BLaER1 (cell line): Measurements from ENCODE around the gene SLC13A2.

Experiments used
- H3K27ac ChIP-seq: shearing (Covaris generic); formaldehyde crosslinking; 2 replicates; pipeline ENCODE4 v1.8.1; 2022
- H3K27me3 ChIP-seq: shearing (Covaris generic); formaldehyde crosslinking; 2 replicates; pipeline ENCODE4 v1.8.1; 2022
- H3K36me3 ChIP-seq: shearing (Covaris generic); formaldehyde crosslinking; 2 replicates; pipeline ENCODE4 v1.8.1; 2022
- H3K4me1 ChIP-seq: shearing (Covaris generic); formaldehyde crosslinking; 2 replicates; pipeline ENCODE4 v1.8.1; 2022
- H3K4me2 ChIP-seq: shearing (Covaris generic); formaldehyde crosslinking; 2 replicates; pipeline ENCODE4 v1.8.1; 2022
- H3K4me3 ChIP-seq: shearing (Covaris generic); formaldehyde crosslinking; 2 replicates; pipeline ENCODE4 v1.8.1; 2022
- H3K9ac ChIP-seq: shearing (Covaris generic); formaldehyde crosslinking; 2 replicates; pipeline ENCODE4 v1.8.1; 2022
- H3K9me3 ChIP-seq: shearing (Covaris generic); formaldehyde crosslinking; 2 replicates; pipeline ENCODE4 v1.8.1; 2022
- H4K20me1 ChIP-seq: shearing (Covaris generic); formaldehyde crosslinking; 2 replicates; pipeline ENCODE4 v1.8.1; 2022
- Cebpa-rat ChIP-seq: shearing (Covaris generic); IDR thresholded peaks from 2 replicates; pipeline ENCODE4 v1.8.1; 2022

The SLC13A2 gene

DNA sequence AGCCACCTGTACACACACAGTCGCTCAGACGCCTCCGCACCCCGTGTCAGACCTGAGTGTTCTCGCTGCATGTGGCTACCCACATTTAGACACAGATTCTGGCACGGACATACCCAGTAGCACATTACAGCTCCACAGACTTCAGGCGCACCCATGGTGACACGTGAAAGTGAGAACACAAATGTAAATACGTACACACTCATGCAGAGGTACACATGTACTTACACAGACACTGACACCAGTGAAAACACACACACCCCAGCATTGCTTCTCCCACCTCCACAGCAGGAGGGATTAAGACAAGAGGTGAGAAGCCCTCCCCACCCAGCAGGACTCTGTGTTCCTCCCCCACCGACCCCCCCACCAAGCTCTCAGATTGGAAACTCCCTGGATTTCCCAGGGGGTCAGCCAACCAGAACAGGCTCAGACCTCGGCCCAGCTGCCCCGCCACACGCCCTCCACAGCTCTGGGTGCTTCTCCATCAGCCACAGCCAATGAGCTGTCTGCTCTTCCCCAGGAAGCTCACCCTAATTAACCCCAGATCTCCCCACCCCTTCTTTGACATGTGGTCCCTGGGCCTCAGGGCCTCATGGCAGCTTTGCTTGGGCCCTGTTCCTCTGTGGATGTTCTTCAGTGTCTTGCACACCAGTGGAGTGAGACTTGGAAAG, 27.4 kb downstream of the SLC13A2 start:
- peak overlapping the region; percentile 80 for H3K4me2 ChIP-seq
- no peaks in the 10 kb centered on the region for H3K27me3 ChIP-seq
- H3K27ac ChIP-seq = peak overlapping the region; percentile 80
- no peaks in the 10 kb centered on the region for H4K20me1 ChIP-seq
- H3K9me3 ChIP-seq = no peaks in the 10 kb centered on the region
- H3K36me3 ChIP-seq = no peaks in the 10 kb centered on the region
- TF ChIP-seq Cebpa-rat = no peak
- no peak overlapping the region for H3K4me3 ChIP-seq
- H3K9ac ChIP-seq = peak overlapping the region; percentile 49
- peaks cover 75% of the 10 kb centered on the region for H3K4me1 ChIP-seq

DNA sequence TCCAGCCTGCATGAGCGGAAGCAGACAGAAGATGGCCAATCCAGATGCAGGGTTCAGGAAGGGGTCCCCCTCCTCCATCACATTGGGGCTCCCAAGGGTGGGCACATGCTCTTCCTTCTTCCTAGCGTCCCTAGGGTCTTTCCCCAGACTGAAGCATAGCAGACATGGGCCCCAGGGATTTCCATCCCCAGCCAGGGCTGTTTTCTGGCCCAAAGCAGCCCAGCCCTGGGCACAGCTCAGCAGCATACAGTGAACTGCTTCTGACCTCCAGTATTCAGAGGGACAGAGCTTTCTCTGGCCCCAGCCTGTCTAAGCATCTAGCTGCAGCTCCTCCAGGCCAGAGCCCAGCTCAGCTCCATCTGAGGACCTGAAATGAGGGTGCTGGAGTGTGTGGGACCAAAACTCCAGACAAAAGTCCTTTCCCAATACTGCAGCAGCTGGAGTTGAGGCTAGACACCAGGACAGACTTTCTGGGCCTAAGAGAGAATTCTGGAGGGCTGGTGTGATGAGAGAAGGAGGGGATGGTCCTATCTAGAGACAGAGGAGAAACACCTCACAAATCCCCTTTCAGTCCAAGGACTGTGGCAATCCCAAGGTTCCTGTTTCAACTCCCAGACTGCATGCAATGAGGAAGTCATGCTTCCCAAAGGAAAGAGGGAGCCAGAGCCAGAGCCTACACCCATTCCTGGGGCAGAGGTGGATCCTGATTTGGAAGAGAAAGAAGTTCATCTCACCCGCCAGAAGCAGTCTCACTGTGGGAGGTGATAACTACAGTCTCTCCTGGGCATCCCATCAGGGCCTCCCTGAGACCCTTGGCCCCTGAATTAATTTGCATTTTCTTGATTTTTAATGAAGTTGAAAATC, 28.2 kb downstream of the SLC13A2 start:
- Histone ChIP-seq H4K20me1 (no peaks in the 10 kb centered on the region), H3K9ac (peak overlapping the region; percentile 49), H3K27ac (peak overlapping the region; percentile 80), H3K4me3 (no peak overlapping the region), H3K27me3 (no peaks in the 10 kb centered on the region), H3K9me3 (no peaks in the 10 kb centered on the region), H3K4me1 (peaks cover 68% of the 10 kb centered on the region), H3K36me3 (no peaks in the 10 kb centered on the region), H3K4me2 (peak overlapping the region; percentile 80)
- no peak for TF ChIP-seq Cebpa-rat

DNA sequence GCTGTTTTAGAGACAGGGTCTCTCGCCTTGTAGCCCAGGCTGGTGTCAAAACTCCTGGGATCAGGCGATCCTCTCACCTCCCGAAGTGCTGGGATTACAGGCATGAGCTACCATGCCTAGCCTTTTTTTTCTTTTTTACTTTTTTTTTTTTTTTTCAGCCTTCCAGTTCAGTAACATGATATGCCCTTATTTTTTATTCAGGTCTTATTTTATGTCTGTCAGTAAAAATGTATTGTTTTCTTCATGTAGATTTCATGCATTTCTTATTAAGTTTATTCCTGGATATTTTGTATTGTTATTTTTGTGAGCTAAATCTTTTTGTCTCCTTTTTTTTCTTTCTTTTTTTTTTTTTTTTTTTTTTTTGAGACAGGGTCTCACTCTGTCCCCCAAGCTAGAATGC, 30.0 kb downstream of the SLC13A2 start:
- no peak overlapping the region for H3K27ac ChIP-seq
- H3K9me3 ChIP-seq = no peaks in the 10 kb centered on the region
- H3K9ac ChIP-seq = no peak overlapping the region
- H3K4me2 ChIP-seq = no peak overlapping the region
- H3K4me1 ChIP-seq = peaks cover 52% of the 10 kb centered on the region
- H3K36me3 ChIP-seq = no peaks in the 10 kb centered on the region
- H4K20me1 ChIP-seq = no peaks in the 10 kb centered on the region
- peaks cover 3% of the 10 kb centered on the region; the same call in 1 of the 2 replicates for H3K27me3 ChIP-seq
- H3K4me3 ChIP-seq = no peak overlapping the region
- TF ChIP-seq Cebpa-rat = no peak

DNA sequence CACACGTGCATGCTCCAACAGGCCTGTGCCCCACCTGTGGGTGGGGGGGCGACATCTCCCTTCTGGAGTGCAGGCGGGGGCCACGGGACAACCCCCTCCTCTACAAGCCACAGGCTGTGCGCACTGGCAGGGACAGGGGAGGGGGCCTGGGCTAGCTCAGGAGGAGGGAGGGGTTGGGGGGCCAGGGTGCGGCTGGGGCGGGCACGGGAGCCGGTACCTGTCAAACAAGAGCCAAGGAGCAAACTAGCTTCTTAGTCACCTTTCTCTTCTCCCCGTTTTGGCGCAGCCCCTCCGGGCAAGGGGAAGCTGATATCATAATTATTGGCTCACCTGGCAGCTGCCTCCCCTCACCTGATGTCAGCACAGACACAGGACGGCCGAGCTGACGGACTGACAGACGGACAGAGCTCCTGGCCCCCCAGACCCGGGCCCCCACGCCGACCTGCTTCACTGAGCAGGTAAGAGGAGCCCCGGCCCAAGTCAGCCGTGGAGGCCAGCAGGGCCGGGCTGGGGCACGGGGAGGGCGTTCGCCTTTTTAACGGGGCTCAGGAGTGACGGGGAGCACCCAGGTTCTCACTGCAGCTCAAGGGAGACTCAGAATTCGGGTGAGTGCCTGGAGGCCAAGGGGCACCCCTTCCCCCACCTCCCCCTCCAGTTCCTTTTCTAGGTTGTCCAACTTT, 32.7 kb downstream of the SLC13A2 start, which contains the start of gene FOXN1:
Gene FOXN1 (plus strand): TSS at position 363 of the 680 bp plus-strand sequence. CDS start 17,622 bp downstream, outside the sequence.
- peaks cover 3% of the 10 kb centered on the region; the same call in 1 of the 2 replicates for H3K27me3 ChIP-seq
- TF ChIP-seq Cebpa-rat = no peak
- H3K4me2 ChIP-seq = 0 out of 2 replicates have a peak within 1 kb of the TSS, but pooled peaks have one; percentile 14
- peaks cover 29% of the 10 kb centered on the region for H3K4me1 ChIP-seq
- no peak within 1 kb of the TSS for H3K9ac ChIP-seq
- no peaks in the 10 kb centered on the region for H3K36me3 ChIP-seq
- H3K27ac ChIP-seq = no peak within 1 kb of the TSS
- no peaks in the 10 kb centered on the region for H3K9me3 ChIP-seq
- H4K20me1 ChIP-seq = no peaks in the 10 kb centered on the region
- H3K4me3 ChIP-seq = no peak within 1 kb of the TSS

DNA sequence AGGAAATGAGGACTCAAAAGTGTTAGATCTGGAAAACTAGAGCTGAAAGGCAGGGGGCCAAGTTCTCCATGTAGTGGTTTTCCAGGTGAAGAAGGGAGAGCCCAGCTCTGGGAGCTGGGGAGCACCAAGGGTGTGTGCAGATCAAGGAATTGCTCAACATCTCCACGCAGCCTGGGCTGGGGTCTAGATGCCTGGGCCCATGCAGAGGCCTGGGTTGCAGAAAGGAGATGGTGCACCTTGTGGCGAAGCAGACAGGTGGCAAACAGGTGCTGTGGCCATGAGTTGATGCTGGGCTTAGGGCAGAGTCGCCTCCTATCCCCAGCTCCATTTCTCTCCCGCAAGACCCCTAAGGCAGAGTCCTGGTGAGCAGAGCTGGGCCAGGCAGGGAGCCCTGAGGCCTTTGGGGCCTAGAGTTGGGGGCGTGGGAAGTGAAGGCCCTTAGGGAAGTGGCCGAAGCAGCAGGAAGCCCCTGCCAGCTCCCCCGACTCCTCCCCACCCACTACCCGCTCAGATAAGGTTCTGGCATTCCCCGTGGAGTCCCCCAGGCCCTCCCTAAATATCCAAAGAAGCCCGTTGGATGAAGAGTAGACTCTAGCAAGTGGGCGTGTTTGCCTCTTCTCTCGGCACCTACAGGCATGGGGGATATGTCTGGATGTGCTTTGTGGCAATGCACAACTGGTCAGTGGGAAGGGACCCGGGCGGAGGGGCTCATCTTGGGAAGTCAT, 33.5 kb downstream of the SLC13A2 start:
- H3K36me3 ChIP-seq = no peaks in the 10 kb centered on the region
- H3K4me1 ChIP-seq = peaks cover 21% of the 10 kb centered on the region
- H3K9ac ChIP-seq = no peak overlapping the region
- H3K27me3 ChIP-seq = peaks cover 5% of the 10 kb centered on the region; the same call in 1 of the 2 replicates
- H3K27ac ChIP-seq = no peak overlapping the region
- TF ChIP-seq Cebpa-rat = no peak
- no peaks in the 10 kb centered on the region for H3K9me3 ChIP-seq
- no peaks in the 10 kb centered on the region for H4K20me1 ChIP-seq
- H3K4me3 ChIP-seq = no peak overlapping the region
- H3K4me2 ChIP-seq = no peak overlapping the region

DNA sequence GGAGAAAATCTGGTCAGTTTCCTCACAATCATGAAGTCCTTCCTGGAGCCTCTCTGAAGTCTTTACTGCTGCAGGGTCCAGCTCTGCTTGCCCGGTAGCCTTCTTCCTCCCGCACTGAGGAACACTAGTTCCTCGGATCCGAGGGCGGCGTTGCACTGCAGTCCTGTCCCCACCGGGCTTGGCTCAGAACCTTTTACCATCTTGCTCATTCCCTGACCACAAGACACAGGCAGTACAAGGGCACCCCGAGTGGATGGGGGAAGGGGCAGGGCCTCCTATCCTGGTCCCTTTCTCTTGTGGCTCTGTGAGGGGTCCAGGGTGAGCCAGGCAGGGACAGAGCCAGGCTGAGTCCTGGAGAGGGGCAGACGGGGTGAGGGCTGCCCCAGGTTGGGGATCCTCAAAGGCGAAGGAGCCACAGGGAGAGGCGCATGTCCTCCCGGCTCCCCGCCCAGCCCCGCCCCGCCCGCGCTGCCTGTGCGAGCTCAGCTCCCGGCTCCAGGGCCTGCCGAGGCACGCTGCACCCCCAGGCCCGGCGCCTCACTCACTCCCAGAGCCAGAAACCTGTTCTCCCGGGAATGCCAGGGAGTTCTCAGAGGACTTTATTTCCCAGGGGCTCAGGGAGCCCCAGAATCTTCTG, 34.2 kb downstream of the SLC13A2 start:
- Histone ChIP-seq H4K20me1 (no peaks in the 10 kb centered on the region), H3K9ac (no peak overlapping the region), H3K9me3 (no peaks in the 10 kb centered on the region), H3K36me3 (no peaks in the 10 kb centered on the region), H3K4me3 (no peak overlapping the region), H3K27me3 (peaks cover 5% of the 10 kb centered on the region; the same call in 1 of the 2 replicates), H3K4me2 (no peak overlapping the region), H3K4me1 (peaks cover 13% of the 10 kb centered on the region), H3K27ac (no peak overlapping the region)
- TF ChIP-seq Cebpa-rat = no peak

DNA sequence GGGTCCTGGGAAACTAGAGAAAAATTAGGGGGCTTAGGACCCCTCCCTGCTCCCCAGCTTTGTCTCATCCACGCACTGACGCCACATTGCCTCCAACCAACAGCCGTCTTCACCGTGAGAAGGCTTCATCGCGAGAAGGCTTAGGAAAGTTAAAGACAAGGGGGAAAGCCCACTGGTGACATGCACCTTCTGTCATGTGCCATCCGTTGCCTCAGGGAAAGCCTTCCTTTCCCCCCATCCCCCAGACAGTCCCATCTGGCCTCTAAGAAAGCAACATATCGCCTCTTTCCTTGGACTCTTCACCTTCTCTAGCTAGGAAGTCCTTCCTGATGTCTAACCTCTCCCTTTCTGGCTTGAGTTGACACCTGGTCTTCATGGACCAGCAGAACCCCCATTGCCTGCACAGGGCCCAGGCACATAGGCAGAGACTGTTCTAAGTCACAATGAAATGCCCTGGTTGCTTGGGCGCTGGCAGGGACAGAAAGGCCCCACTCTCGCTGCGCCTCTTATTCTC, 34.8 kb downstream of the SLC13A2 start:
- H3K27me3 ChIP-seq = peaks cover 5% of the 10 kb centered on the region; the same call in 1 of the 2 replicates
- no peaks in the 10 kb centered on the region for H4K20me1 ChIP-seq
- peaks cover 12% of the 10 kb centered on the region for H3K4me1 ChIP-seq
- H3K9me3 ChIP-seq = no peaks in the 10 kb centered on the region
- H3K4me3 ChIP-seq = no peak overlapping the region
- H3K4me2 ChIP-seq = 0 out of 2 replicates have a peak overlapping the region, but pooled peaks have one; percentile 14
- no peak overlapping the region for H3K27ac ChIP-seq
- H3K36me3 ChIP-seq = no peaks in the 10 kb centered on the region
- TF ChIP-seq Cebpa-rat = no peak
- no peak overlapping the region for H3K9ac ChIP-seq

DNA sequence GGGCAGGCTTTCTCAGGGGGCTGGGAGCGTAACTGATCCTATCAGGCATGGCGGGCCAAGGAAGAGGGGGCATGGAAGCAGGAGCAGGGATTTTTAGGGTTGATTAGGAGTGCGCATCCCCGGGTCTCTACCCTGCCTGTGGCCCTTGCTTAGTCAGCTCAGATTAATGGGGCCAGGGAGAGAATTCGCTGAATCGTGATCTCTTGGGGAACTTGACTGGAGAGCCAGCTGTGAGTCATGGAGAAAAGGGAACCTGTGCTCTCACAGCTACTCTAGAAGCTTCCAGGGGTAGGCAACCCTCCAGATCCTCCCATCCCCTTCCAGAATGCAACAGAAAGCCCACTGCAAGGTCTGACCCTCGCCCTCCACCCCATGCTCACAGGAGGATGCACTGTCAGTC, 36.3 kb downstream of the SLC13A2 start:
- Histone ChIP-seq H3K4me3 (no peak overlapping the region), H3K27me3 (peaks cover 5% of the 10 kb centered on the region; the same call in 1 of the 2 replicates)

More for the DNA sequence above, 36.3 kb downstream of the SLC13A2 start:
- no peaks in the 10 kb centered on the region for H3K36me3 ChIP-seq
- peaks cover 12% of the 10 kb centered on the region for H3K4me1 ChIP-seq
- H3K9me3 ChIP-seq = no peaks in the 10 kb centered on the region
- no peak overlapping the region for H3K9ac ChIP-seq
- TF ChIP-seq Cebpa-rat = no peak
- no peaks in the 10 kb centered on the region for H4K20me1 ChIP-seq
- H3K4me2 ChIP-seq = no peak overlapping the region
- H3K27ac ChIP-seq = no peak overlapping the region
